HepG2 (cell line): ENCODE data around the gene SENP5. TPM values are rescaled to one million over a fixed set of nuclear protein-coding genes. Genes with fewer than 3 reads are reported as not detected.

Experiments
- ASH2L ChIP-seq: fragments of 300-600, 200-600 bp; sonication (generic); IDR thresholded peaks from 2 replicates; pipeline ENCODE4 v1.7.0; 2017; ENCODE audit warnings: low read depth, mild to moderate bottlenecking, moderate library complexity, mixed read lengths, low read length; ENCODE audit not compliant: insufficient read length
- ATM ChIP-seq: fragments of 450-650 bp; IDR thresholded peaks from 2 replicates; pipeline ENCODE4 v1.7.1; 2017; ENCODE audit warnings: mild to moderate bottlenecking, borderline replicate concordance
- CHD4 ChIP-seq: fragments of 200-600 bp; sonication (generic); IDR thresholded peaks from 2 replicates; pipeline ENCODE4 v1.7.0; 2017; ENCODE audit warnings: mild to moderate bottlenecking, low read length, borderline replicate concordance
- DPF2 ChIP-seq: sonication (generic); formaldehyde crosslinking; IDR thresholded peaks from 2 replicates; pipeline ENCODE4 v1.4.0; 2020; ENCODE audit warnings: mild to moderate bottlenecking, low read depth, missing genetic modification reagents, borderline replicate concordance
- KDM2A ChIP-seq: sonication (generic); formaldehyde crosslinking; IDR thresholded peaks from 2 replicates; pipeline ENCODE4 v1.4.0; 2020; ENCODE audit warnings: low read depth, missing genetic modification reagents, borderline replicate concordance
- TARDBP ChIP-seq: sonication (generic); formaldehyde crosslinking; IDR thresholded peaks from 2 replicates; pipeline ENCODE4 v1.8.0; 2022; ENCODE audit warnings: mild to moderate bottlenecking, missing genetic modification reagents
- ZNF12 ChIP-seq: sonication (generic); formaldehyde crosslinking; IDR thresholded peaks from 2 replicates; pipeline ENCODE4 v1.5.0; 2020; ENCODE audit warnings: missing genetic modification reagents
- ZNF367 ChIP-seq: sonication (generic); formaldehyde crosslinking; IDR thresholded peaks from 2 replicates; pipeline ENCODE4 v1.4.0; 2020; ENCODE audit warnings: missing genetic modification reagents, borderline replicate concordance
- ZNF670 ChIP-seq: sonication (generic); formaldehyde crosslinking; IDR thresholded peaks from 2 replicates; pipeline ENCODE4 v1.8.0; 2022; ENCODE audit warnings: mild to moderate bottlenecking, missing genetic modification reagents, borderline replicate concordance
- ZNF724P ChIP-seq: sonication (generic); formaldehyde crosslinking; IDR thresholded peaks from 2 replicates; pipeline ENCODE4 v1.8.0; 2022; ENCODE audit warnings: missing genetic modification reagents, borderline replicate concordance
- ZNF747 ChIP-seq: sonication (generic); formaldehyde crosslinking; IDR thresholded peaks from 2 replicates; pipeline ENCODE4 v1.8.1; 2023; ENCODE audit warnings: missing genetic modification reagents, mild to moderate bottlenecking, borderline replicate concordance
- polyA plus RNA-seq, 8 experiments: library from polyadenylated mRNA; depleted of rRNA in 3 of 8; stranded (reverse) in 7 of 8; unstranded in 1 of 8; fragments of >200 nt; fragmentation: Illumina TruSeq in 4 of 8; extraction: Trizol in 4 of 8; gene quantifications; 2 replicates each; pipeline versions ENCODE4 v1.2.1 to v1.2.3, GENCODE V29; 2011 to 2016; ENCODE audit warnings: low read depth in 4 of 8, missing spikeins in 1 of 8, mixed read lengths in 1 of 8; ENCODE audit not compliant: insufficient read depth in 1 of 8
- total RNA-seq, 5 experiments: library from RNA; depleted of rRNA; stranded (reverse); fragments of >200 nt; fragmentation: Illumina TruSeq; extraction: Trizol; gene quantifications; 2 replicates each; pipeline ENCODE4 v1.2.3, GENCODE V29; 2016; ENCODE audit warnings: low read depth in 1 of 5
- TF ChIP-seq, protein P1 (sequence below): IDR thresholded peaks from 2 replicates; pipeline ENCODE4 v1.6.1; 2016; ENCODE audit warnings: low read depth, control low read depth
- TF ChIP-seq, protein P2 (sequence below): sonication (generic); formaldehyde crosslinking; IDR thresholded peaks from 2 replicates; pipeline ENCODE4 v1.4.0; 2020; ENCODE audit warnings: missing genetic modification reagents
- TF ChIP-seq, protein P3 (sequence below): sonication (generic); formaldehyde crosslinking; IDR thresholded peaks from 2 replicates; pipeline ENCODE4 v1.8.0; 2022; ENCODE audit warnings: mild to moderate bottlenecking, missing genetic modification reagents
- TF ChIP-seq, protein P4 (sequence below): IDR thresholded peaks from 2 replicates; pipeline ENCODE4 v1.6.1; 2012; ENCODE audit warnings: inconsistent platforms
- TF ChIP-seq, protein P5 (sequence below): IDR thresholded peaks from 2 replicates; pipeline ENCODE4 v1.6.1; 2012; ENCODE audit warnings: low read depth, low read length, improper control_type of control experiment
- TF ChIP-seq, protein P6 (sequence below): sonication (generic); formaldehyde crosslinking; IDR thresholded peaks from 2 replicates; pipeline ENCODE4 v1.5.0; 2020; ENCODE audit warnings: missing genetic modification reagents, mild to moderate bottlenecking, borderline replicate concordance
- TF ChIP-seq, protein P7 (sequence below): sonication (generic); formaldehyde crosslinking; conservative IDR thresholded peaks from 2 replicates; pipeline ENCODE4 v1.4.0; 2020; ENCODE audit warnings: mild to moderate bottlenecking, missing genetic modification reagents, moderate library complexity

SENP5 gene
- total and polyA plus RNA-seq, 2 of the 13 experiments (the other 11 are each of a cell fraction or from before 2014, with no cell fraction given) = 17.6 to 30.9 TPM

DNA sequence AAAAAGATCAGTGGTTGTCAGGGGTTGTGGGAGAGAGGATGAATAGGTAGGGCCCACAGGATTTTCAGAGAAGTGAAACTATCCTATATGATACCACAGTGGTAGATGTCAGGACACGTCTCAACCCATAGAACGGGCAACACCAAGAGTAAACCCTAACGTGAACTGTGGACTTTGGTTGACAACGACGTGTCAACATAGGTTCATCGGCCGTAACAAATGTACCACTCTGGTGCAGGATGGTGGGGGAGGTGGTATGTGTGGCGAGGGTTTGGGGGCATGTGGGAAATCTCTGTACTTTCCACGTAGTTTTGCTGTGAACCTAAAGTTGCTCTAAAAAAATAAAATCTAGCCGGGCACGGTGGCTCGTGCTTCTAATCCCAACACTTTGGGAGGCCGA lies 113.9 kb downstream of the SENP5 start (continued):
- TF ChIP-seq, protein P1, sequence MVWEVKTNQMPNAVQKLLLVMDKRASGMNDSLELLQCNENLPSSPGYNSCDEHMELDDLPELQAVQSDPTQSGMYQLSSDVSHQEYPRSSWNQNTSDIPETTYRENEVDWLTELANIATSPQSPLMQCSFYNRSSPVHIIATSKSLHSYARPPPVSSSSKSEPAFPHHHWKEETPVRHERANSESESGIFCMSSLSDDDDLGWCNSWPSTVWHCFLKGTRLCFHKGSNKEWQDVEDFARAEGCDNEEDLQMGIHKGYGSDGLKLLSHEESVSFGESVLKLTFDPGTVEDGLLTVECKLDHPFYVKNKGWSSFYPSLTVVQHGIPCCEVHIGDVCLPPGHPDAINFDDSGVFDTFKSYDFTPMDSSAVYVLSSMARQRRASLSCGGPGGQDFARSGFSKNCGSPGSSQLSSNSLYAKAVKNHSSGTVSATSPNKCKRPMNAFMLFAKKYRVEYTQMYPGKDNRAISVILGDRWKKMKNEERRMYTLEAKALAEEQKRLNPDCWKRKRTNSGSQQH = 0 out of 2 replicates have a peak, but pooled peaks have one; percentile 36
- TF ChIP-seq ASH2L = peak; percentile 41
- no peak for TF ChIP-seq ATM
- TF ChIP-seq, protein P2, sequence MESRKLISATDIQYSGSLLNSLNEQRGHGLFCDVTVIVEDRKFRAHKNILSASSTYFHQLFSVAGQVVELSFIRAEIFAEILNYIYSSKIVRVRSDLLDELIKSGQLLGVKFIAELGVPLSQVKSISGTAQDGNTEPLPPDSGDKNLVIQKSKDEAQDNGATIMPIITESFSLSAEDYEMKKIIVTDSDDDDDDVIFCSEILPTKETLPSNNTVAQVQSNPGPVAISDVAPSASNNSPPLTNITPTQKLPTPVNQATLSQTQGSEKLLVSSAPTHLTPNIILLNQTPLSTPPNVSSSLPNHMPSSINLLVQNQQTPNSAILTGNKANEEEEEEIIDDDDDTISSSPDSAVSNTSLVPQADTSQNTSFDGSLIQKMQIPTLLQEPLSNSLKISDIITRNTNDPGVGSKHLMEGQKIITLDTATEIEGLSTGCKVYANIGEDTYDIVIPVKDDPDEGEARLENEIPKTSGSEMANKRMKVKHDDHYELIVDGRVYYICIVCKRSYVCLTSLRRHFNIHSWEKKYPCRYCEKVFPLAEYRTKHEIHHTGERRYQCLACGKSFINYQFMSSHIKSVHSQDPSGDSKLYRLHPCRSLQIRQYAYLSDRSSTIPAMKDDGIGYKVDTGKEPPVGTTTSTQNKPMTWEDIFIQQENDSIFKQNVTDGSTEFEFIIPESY (CRISPR knock-in tag) = peak; percentile 30; the same call in 1 of the 2 replicates
- TF ChIP-seq, protein P3, sequence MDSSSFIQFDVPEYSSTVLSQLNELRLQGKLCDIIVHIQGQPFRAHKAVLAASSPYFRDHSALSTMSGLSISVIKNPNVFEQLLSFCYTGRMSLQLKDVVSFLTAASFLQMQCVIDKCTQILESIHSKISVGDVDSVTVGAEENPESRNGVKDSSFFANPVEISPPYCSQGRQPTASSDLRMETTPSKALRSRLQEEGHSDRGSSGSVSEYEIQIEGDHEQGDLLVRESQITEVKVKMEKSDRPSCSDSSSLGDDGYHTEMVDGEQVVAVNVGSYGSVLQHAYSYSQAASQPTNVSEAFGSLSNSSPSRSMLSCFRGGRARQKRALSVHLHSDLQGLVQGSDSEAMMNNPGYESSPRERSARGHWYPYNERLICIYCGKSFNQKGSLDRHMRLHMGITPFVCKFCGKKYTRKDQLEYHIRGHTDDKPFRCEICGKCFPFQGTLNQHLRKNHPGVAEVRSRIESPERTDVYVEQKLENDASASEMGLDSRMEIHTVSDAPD (CRISPR knock-in tag) = 0 out of 2 replicates have a peak, but pooled peaks have one; percentile 65
- TF ChIP-seq, protein P4, sequence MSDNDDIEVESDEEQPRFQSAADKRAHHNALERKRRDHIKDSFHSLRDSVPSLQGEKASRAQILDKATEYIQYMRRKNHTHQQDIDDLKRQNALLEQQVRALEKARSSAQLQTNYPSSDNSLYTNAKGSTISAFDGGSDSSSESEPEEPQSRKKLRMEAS = peak; percentile 81
- TF ChIP-seq KDM2A = peak; percentile 29; the same call in 1 of the 2 replicates
- TF ChIP-seq, protein P5, sequence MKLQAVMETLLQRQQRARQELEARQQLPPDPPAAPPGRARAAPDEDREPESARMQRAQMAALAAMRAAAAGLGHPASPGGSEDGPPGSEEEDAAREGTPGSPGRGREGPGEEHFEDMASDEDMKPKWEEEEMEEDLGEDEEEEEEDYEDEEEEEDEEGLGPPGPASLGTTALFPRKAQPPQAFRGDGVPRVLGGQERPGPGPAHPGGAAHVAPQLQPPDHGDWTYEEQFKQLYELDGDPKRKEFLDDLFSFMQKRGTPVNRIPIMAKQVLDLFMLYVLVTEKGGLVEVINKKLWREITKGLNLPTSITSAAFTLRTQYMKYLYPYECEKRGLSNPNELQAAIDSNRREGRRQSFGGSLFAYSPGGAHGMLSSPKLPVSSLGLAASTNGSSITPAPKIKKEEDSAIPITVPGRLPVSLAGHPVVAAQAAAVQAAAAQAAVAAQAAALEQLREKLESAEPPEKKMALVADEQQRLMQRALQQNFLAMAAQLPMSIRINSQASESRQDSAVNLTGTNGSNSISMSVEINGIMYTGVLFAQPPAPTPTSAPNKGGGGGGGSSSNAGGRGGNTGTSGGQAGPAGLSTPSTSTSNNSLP = 0 out of 2 replicates have a peak, but pooled peaks have one; percentile 16
- TF ChIP-seq, protein P6, sequence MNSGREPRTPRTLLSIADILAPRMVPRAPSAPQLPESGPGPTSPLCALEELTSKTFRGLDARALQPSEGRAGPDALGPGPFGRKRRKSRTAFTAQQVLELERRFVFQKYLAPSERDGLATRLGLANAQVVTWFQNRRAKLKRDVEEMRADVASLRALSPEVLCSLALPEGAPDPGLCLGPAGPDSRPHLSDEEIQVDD = no peak
- TF ChIP-seq ZNF12 (CRISPR knock-in tag) = peak; percentile 86
- no peak for TF ChIP-seq ZNF367 (CRISPR knock-in tag)
- TF ChIP-seq ZNF724P = no peak
- no peak for TF ChIP-seq CHD4
- TF ChIP-seq, protein P7, sequence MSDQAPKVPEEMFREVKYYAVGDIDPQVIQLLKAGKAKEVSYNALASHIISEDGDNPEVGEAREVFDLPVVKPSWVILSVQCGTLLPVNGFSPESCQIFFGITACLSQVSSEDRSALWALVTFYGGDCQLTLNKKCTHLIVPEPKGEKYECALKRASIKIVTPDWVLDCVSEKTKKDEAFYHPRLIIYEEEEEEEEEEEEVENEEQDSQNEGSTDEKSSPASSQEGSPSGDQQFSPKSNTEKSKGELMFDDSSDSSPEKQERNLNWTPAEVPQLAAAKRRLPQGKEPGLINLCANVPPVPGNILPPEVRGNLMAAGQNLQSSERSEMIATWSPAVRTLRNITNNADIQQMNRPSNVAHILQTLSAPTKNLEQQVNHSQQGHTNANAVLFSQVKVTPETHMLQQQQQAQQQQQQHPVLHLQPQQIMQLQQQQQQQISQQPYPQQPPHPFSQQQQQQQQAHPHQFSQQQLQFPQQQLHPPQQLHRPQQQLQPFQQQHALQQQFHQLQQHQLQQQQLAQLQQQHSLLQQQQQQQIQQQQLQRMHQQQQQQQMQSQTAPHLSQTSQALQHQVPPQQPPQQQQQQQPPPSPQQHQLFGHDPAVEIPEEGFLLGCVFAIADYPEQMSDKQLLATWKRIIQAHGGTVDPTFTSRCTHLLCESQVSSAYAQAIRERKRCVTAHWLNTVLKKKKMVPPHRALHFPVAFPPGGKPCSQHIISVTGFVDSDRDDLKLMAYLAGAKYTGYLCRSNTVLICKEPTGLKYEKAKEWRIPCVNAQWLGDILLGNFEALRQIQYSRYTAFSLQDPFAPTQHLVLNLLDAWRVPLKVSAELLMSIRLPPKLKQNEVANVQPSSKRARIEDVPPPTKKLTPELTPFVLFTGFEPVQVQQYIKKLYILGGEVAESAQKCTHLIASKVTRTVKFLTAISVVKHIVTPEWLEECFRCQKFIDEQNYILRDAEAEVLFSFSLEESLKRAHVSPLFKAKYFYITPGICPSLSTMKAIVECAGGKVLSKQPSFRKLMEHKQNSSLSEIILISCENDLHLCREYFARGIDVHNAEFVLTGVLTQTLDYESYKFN = peak; percentile 91
- 0 out of 2 replicates have a peak, but pooled peaks have one; percentile 35 for TF ChIP-seq ZNF670
- peak; percentile 74; the same call in 1 of the 2 replicates for TF ChIP-seq DPF2 (CRISPR knock-in tag)
- no peak for TF ChIP-seq ZNF747 (CRISPR knock-in tag)
- peak; percentile 74; the same call in 1 of the 2 replicates for TF ChIP-seq TARDBP (CRISPR knock-in tag)
